WERI-Rb-1 (cell line): ENCODE data around the gene ITPR1.

Experiments
- DNase-seq: peaks from one replicate; pipeline ENCODE4 v3.0.0-alpha.2; 2020
- H3K27ac ChIP-seq: fragments of 250-450 bp; sonication (Bioruptor Pico); 2 replicates; pipeline ENCODE4 v1.5.1; 2020; ENCODE audit warnings: mild to moderate bottlenecking, moderate library complexity
- H3K27me3 ChIP-seq: fragments of 250-450 bp; sonication (Bioruptor Pico); 2 replicates; pipeline ENCODE4 v1.5.1; 2021; ENCODE audit warnings: mild to moderate bottlenecking, low read depth, moderate library complexity; ENCODE audit not compliant: insufficient read depth, severe bottlenecking
- H3K36me3 ChIP-seq: fragments of 250-450 bp; sonication (Bioruptor Pico); 2 replicates; pipeline ENCODE4 v1.5.1; 2020; ENCODE audit warnings: mild to moderate bottlenecking, moderate library complexity
- H3K4me3 ChIP-seq: 2 replicates; pipeline ENCODE4 v1.5.1; 2011; ENCODE audit warnings: low read depth, mild to moderate bottlenecking, control low read depth, low read length
- H3K9me3 ChIP-seq: fragments of 250-450 bp; sonication (Bioruptor Pico); 2 replicates; pipeline ENCODE4 v1.5.1; 2021; ENCODE audit warnings: mild to moderate bottlenecking, moderate library complexity; ENCODE audit not compliant: severe bottlenecking
- CTCF ChIP-seq: IDR thresholded peaks from 2 replicates; pipeline ENCODE4 v1.5.1; 2011; ENCODE audit warnings: low read depth, mild to moderate bottlenecking, control low read depth, inconsistent platforms, low read length

ITPR1 gene

GRCh38 chr3:4509043-4509442 is 15.9 kb downstream of the ITPR1 start:
- no peak for DNase-seq

GRCh38 chr3:4509983-4510755 is 17.0 kb downstream of the ITPR1 start:
- no peak for TF ChIP-seq CTCF
- Histone ChIP-seq H3K27me3 (no peaks in the 10 kb centered on the region), H3K4me3 (no peak overlapping the region), H3K36me3 (no peaks in the 10 kb centered on the region), H3K9me3 (no peaks in the 10 kb centered on the region), H3K27ac (no peak overlapping the region)
- DNase-seq: no peak

More at GRCh38 chr3:4509043-4509442, 15.9 kb downstream of the ITPR1 start:
- no peak for TF ChIP-seq CTCF
- Histone ChIP-seq H3K36me3 (no peaks in the 10 kb centered on the region), H3K9me3 (no peaks in the 10 kb centered on the region), H3K27ac (no peak overlapping the region), H3K27me3 (no peaks in the 10 kb centered on the region), H3K4me3 (no peak overlapping the region)

GRCh38 chr3:4511491-4512262 is 18.5 kb downstream of the ITPR1 start:
- Histone ChIP-seq H3K4me3 (no peak overlapping the region), H3K9me3 (no peaks in the 10 kb centered on the region), H3K27ac (no peak overlapping the region), H3K27me3 (no peaks in the 10 kb centered on the region), H3K36me3 (no peaks in the 10 kb centered on the region)
- no peak for DNase-seq
- TF ChIP-seq CTCF: no peak

- Histone ChIP-seq H3K9me3 (no peaks in the 10 kb centered on the region), H3K4me3 (no peak overlapping the region), H3K27ac (no peak overlapping the region), H3K27me3 (no peaks in the 10 kb centered on the region), H3K36me3 (no peaks in the 10 kb centered on the region)
- DNase-seq: no peak
- TF ChIP-seq CTCF: no peak
Observed at GRCh38 chr3:4512895-4513616, 19.9 kb downstream of the ITPR1 start.

GRCh38 chr3:4514321-4514720 is 21.2 kb downstream of the ITPR1 start:
- Histone ChIP-seq H3K4me3 (no peak overlapping the region), H3K27ac (no peak overlapping the region), H3K36me3 (no peaks in the 10 kb centered on the region), H3K9me3 (no peaks in the 10 kb centered on the region), H3K27me3 (no peaks in the 10 kb centered on the region)
- no peak for TF ChIP-seq CTCF
- no peak for DNase-seq
